ENCODE data around the gene SPNS2.

- no peak for TF ChIP-seq CTCF (conservative IDR thresholded peaks at IDR 0.05 in 1 of 2, IDR thresholded peaks at IDR 0.05 in 1 of 2; ENCODE audit: extremely low read depth in 1 of 2, insufficient read depth in 1 of 2, low read depth in 1 of 2, low read length in 2 of 2)
- no peak for TF ChIP-seq EZH2 (IDR thresholded peaks at IDR 0.05; ENCODE audit: borderline replicate concordance, low read length)
These were observed 8.9 kb downstream of the SPNS2 start for GRCh38 chr17:4507361-4508111.

Measured in mammary epithelial cell (primary cell).